Epithelial cell of proximal tubule (primary cell): ENCODE results near the gene ADGRG2. TPM values are rescaled to one million over a fixed set of nuclear protein-coding genes. Genes with fewer than 3 reads are reported as not detected.

ENCODE experiments used
- DNase-seq: peaks from one replicate; pipeline ENCODE4 v3.0.0-alpha.2; 2011; ENCODE audit warnings: low read depth
- H3K4me3 ChIP-seq: 2 replicates; pipeline ENCODE4 v1.5.1; 2011; ENCODE audit warnings: low read depth, mild to moderate bottlenecking, low read length
- CTCF ChIP-seq: conservative IDR thresholded peaks from 2 replicates; pipeline ENCODE4 v1.5.1; 2012; ENCODE audit warnings: low read depth, mild to moderate bottlenecking, low read length
- total RNA-seq: library from RNA; depleted of rRNA; stranded (reverse); fragments of >200 nt; gene quantifications from 2 replicates; pipeline ENCODE4 v1.2.3, GENCODE V29; 2015

The ADGRG2 gene
- total RNA-seq, 1 donor from 2014 or later, result 0.17 TPM

- TF ChIP-seq CTCF, result no peak
- no peak for DNase-seq
- no peak overlapping the region for H3K4me3 ChIP-seq
Observed at GRCh38 chrX:19133784-19134183, 11.5 kb upstream of the ADGRG2 start.

GRCh38 chrX:19133231-19133630, 11.0 kb upstream of the ADGRG2 start:
- DNase-seq, result no peak
- H3K4me3 ChIP-seq, result no peak overlapping the region
- no peak for TF ChIP-seq CTCF

GRCh38 chrX:19130628-19131027, 8.4 kb upstream of the ADGRG2 start:
- DNase-seq, result no peak
- TF ChIP-seq CTCF, result no peak
- H3K4me3 ChIP-seq, result no peak overlapping the region

- TF ChIP-seq CTCF, result no peak
- DNase-seq, result no peak
- no peak overlapping the region for H3K4me3 ChIP-seq
Observed at GRCh38 chrX:19129694-19130093, 7.4 kb upstream of the ADGRG2 start.

GRCh38 chrX:19127649-19128168, 5.4 kb upstream of the ADGRG2 start:
- DNase-seq, result peak; percentile 1
- TF ChIP-seq CTCF, result no peak
- no peak overlapping the region for H3K4me3 ChIP-seq

GRCh38 chrX:19122641-19123009, 357 bp upstream of the ADGRG2 start:
- TF ChIP-seq CTCF, result no peak
- DNase-seq, result no peak
- no peak overlapping the region for H3K4me3 ChIP-seq

- no peak for TF ChIP-seq CTCF
- no peak for DNase-seq
- no peak overlapping the region for H3K4me3 ChIP-seq
Observed at GRCh38 chrX:19121466-19121865, 802 bp downstream of the ADGRG2 start.
